MM.1S (cell line): Measurements from ENCODE around the gene FARS2.

Experiments used
- EZH2 ChIP-seq: fragments of 300-600 bp; sonication (generic); optimal IDR thresholded peaks from 2 replicates; pipeline ENCODE3; 2017; ENCODE audit warnings: low read depth, mild to moderate bottlenecking, antibody characterized with exemption, low read length, mixed read lengths
- EZH2phosphoT487 ChIP-seq: fragments of 300-600 bp; sonication (generic); IDR thresholded peaks from 2 replicates; pipeline ENCODE4 v1.6.1; 2018; ENCODE audit warnings: antibody characterized with exemption, low read length
- TF ChIP-seq, protein P1 (sequence below): fragments of 300-600 bp; sonication (generic); IDR thresholded peaks from 2 replicates; pipeline ENCODE4 v1.5.1; 2016; ENCODE audit warnings: antibody characterized with exemption, low read length, mixed read lengths

DNA sequence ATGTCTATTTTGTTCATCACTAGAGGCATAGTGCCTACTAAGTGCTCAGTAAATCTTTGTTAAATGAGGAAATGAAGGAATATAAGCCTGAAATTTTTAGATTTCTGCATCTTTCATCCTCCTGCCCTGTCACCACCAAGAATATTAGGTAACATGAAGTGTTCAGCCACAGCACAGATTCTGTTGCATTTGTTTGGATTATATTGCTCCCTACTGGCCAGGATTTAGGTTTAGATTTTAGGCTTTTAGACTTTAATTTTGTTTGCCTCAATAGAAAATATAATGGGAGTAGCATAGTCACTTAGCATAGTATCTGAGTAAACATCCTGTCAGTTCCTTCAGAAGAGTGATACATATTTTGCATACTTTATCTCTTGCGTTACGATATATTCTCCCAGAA lies 14.2 kb downstream of the FARS2 start:
- TF ChIP-seq, protein P1, sequence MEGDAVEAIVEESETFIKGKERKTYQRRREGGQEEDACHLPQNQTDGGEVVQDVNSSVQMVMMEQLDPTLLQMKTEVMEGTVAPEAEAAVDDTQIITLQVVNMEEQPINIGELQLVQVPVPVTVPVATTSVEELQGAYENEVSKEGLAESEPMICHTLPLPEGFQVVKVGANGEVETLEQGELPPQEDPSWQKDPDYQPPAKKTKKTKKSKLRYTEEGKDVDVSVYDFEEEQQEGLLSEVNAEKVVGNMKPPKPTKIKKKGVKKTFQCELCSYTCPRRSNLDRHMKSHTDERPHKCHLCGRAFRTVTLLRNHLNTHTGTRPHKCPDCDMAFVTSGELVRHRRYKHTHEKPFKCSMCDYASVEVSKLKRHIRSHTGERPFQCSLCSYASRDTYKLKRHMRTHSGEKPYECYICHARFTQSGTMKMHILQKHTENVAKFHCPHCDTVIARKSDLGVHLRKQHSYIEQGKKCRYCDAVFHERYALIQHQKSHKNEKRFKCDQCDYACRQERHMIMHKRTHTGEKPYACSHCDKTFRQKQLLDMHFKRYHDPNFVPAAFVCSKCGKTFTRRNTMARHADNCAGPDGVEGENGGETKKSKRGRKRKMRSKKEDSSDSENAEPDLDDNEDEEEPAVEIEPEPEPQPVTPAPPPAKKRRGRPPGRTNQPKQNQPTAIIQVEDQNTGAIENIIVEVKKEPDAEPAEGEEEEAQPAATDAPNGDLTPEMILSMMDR, result no peak
- no peak for TF ChIP-seq EZH2
- no peak for TF ChIP-seq EZH2phosphoT487
